ENCODE results near the gene MDH1.

Gene MDH1

DNA sequence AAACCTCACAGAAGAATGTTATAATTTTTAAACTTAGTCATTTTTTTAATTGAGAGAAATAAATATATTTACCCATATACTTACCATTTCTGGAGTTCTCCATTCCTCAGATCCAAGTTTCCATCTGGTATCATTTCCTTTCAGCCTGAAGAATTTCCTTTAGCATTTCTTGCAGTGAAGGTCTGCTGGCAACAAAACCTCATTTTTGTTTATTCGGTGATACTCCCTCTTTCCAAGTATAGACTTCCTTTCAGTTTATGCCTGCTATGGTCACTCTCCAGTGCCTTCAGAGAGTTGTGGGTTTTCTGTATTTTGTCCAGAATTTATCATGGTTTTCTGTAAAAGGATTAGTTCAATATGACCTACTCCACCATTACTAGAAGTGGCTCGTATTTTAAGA, 17.5 kb upstream of the MDH1 start:
- TF ChIP-seq YY1 (IDR thresholded peaks at IDR 0.05; ENCODE audit: low read depth) (no peak), TCF12 (IDR thresholded peaks at IDR 0.05; ENCODE audit: low read depth) (no peak), CREB1 (IDR thresholded peaks at IDR 0.05; ENCODE audit: low read depth) (no peak), FOXM1 (IDR thresholded peaks at IDR 0.05; ENCODE audit: borderline replicate concordance, low read depth) (no peak), MAX (IDR thresholded peaks at IDR 0.05) (no peak)

GRCh38 chr2:63572001-63572400, 16.8 kb upstream of the MDH1 start:
- TF ChIP-seq YY1 (IDR thresholded peaks at IDR 0.05; ENCODE audit: low read depth), result no peak
- no peak for TF ChIP-seq NFIC (IDR thresholded peaks at IDR 0.05)
- TF ChIP-seq EP300 (IDR thresholded peaks at IDR 0.05; ENCODE audit: borderline replicate concordance), result no peak
- TF ChIP-seq REST (IDR thresholded peaks at IDR 0.05; ENCODE audit: low read depth), result no peak
- TF ChIP-seq CREB1 (IDR thresholded peaks at IDR 0.05; ENCODE audit: low read depth), result no peak
- no peak for TF ChIP-seq TAF1 (IDR thresholded peaks at IDR 0.05; ENCODE audit: low read depth)
- TF ChIP-seq FOXM1 (IDR thresholded peaks at IDR 0.05; ENCODE audit: borderline replicate concordance, low read depth), result no peak
- no peak for TF ChIP-seq CEBPB (IDR thresholded peaks at IDR 0.05)
- TF ChIP-seq ZBTB7A (IDR thresholded peaks at IDR 0.05; ENCODE audit: low read depth), result no peak

DNA sequence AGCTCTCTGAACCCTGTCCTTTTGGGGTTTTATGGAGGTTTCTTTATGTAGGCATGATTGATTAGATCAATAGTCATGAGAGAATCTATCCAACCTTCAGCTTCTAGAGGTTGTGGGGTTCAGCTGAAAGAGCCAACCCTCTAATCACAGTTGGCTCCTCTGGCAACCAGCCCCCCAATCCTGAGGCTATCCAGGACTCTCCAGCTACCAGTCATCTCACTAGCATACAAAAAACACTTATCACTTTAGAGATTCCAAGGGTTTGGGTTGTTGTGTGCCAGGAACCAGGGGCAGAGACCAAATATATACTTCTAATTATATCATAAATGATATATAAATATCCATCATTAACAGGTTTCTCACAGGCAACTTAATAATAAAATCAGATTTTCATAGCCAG, 12.2 kb upstream of the MDH1 start:
- TF ChIP-seq NFIC (IDR thresholded peaks at IDR 0.05) (no peak), YY1 (IDR thresholded peaks at IDR 0.05; ENCODE audit: low read depth) (no peak), CREB1 (IDR thresholded peaks at IDR 0.05; ENCODE audit: low read depth) (no peak)

DNA sequence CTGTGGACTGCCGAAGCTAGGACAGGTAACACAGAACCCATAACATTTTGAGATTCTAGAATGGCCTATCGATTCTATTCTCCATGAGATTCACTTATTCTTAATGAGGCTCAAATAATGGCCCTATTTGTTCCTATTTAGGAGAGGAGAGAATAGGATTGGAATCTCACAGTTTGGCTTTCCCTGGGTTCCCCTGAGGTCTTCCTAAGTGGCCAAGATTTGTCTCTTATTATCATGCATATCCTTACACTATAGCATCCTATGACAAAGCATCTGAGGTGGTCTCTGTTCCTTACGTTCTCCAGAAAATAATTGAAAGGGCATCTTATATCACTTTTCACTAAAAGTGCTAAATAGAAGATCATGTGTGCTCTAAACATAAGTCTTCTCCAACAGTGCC, 10.0 kb upstream of the MDH1 start:
- no peak for TF ChIP-seq FOXM1 (IDR thresholded peaks at IDR 0.05; ENCODE audit: borderline replicate concordance, low read depth)
- TF ChIP-seq TEAD4 (IDR thresholded peaks at IDR 0.05), result no peak
- no peak for TF ChIP-seq RAD21 (IDR thresholded peaks at IDR 0.05; ENCODE audit: low read depth)
- TF ChIP-seq CEBPB (IDR thresholded peaks at IDR 0.05), result no peak
- no peak for TF ChIP-seq CREB1 (IDR thresholded peaks at IDR 0.05; ENCODE audit: low read depth)
- TF ChIP-seq ZBTB7A (IDR thresholded peaks at IDR 0.05; ENCODE audit: low read depth), result no peak
- TF ChIP-seq TAF1 (IDR thresholded peaks at IDR 0.05; ENCODE audit: low read depth), result no peak
- TF ChIP-seq YY1 (IDR thresholded peaks at IDR 0.05; ENCODE audit: low read depth), result no peak
- no peak for TF ChIP-seq TCF12 (IDR thresholded peaks at IDR 0.05; ENCODE audit: low read depth)
- TF ChIP-seq EGR1 (IDR thresholded peaks at IDR 0.05), result no peak
- TF ChIP-seq USF1 (IDR thresholded peaks at IDR 0.05), result no peak
- no peak for TF ChIP-seq EP300 (IDR thresholded peaks at IDR 0.05; ENCODE audit: borderline replicate concordance)
- TF ChIP-seq NFIC (IDR thresholded peaks at IDR 0.05), result no peak
- no peak for TF ChIP-seq MAX (IDR thresholded peaks at IDR 0.05)
- TF ChIP-seq REST (IDR thresholded peaks at IDR 0.05; ENCODE audit: low read depth), result no peak

- TF ChIP-seq EP300 (IDR thresholded peaks at IDR 0.05; ENCODE audit: borderline replicate concordance) (no peak), ZBTB7A (IDR thresholded peaks at IDR 0.05; ENCODE audit: low read depth) (no peak), USF1 (IDR thresholded peaks at IDR 0.05) (no peak), EGR1 (IDR thresholded peaks at IDR 0.05) (no peak), YY1 (IDR thresholded peaks at IDR 0.05; ENCODE audit: low read depth) (no peak), MAX (IDR thresholded peaks at IDR 0.05) (no peak), RAD21 (IDR thresholded peaks at IDR 0.05; ENCODE audit: low read depth) (no peak), TAF1 (IDR thresholded peaks at IDR 0.05; ENCODE audit: low read depth) (no peak)
Measured at GRCh38 chr2:63580651-63581297, 8.0 kb upstream of the MDH1 start.

GRCh38 chr2:63581298-63581961, 7.3 kb upstream of the MDH1 start:
- TF ChIP-seq RAD21 (IDR thresholded peaks at IDR 0.05; ENCODE audit: low read depth), result no peak
- TF ChIP-seq USF1 (IDR thresholded peaks at IDR 0.05), result no peak
- TF ChIP-seq CEBPB (IDR thresholded peaks at IDR 0.05), result no peak
- no peak for TF ChIP-seq ZBTB7A (IDR thresholded peaks at IDR 0.05; ENCODE audit: low read depth)
- no peak for TF ChIP-seq TAF1 (IDR thresholded peaks at IDR 0.05; ENCODE audit: low read depth)
